ENCODE data around the gene ARF3. TPM values are rescaled to one million over a fixed set of nuclear protein-coding genes. Genes with fewer than 3 reads are reported as not detected.
A peak's percentile ranks its signal among the peaks of the same experiment; 100 is the strongest.

Gene ARF3
- total RNA-seq, 1 donor from 2014 or later, result 113 TPM

DNA sequence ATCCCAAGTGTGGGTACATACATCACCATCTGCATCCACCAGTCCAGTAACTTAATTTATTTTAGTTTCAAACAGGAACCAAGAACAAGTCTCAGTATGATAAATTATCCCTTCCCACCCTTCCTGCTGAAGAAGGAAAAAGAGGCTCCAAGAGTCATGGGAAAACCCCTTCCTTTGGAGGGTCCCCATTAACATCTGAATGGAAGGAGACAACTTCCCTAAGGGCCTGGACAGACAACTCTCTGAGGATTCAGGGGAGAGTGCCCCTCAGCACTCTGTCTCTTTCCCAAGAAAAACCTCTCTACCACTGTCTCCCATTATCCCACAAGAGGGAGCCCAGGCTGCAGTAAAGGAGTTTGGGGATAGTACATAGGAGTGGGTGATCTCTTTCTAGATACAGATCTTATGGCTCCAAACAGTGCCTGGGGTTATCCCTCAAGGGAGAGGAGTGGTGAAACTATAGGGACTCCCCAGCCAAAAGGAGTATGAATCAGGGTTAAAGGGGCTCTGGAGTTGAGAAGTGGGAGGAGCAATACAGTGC, 8.1 kb upstream of the ARF3 start:
- H3K27me3 Mint-ChIP-seq, result peaks cover 7% of the 10 kb centered on the region
- no peak for DNase-seq
- H3K9me3 Mint-ChIP-seq, result no peaks in the 10 kb centered on the region
- no peak overlapping the region for H3K27ac Mint-ChIP-seq
- POLR2A ChIA-PET, result no interaction called here
- no peaks in the 10 kb centered on the region for H3K36me3 Mint-ChIP-seq (ENCODE audit: low read depth)
- no peak for ATAC-seq (ENCODE audit: low read depth)
- TF ChIP-seq, protein P1, sequence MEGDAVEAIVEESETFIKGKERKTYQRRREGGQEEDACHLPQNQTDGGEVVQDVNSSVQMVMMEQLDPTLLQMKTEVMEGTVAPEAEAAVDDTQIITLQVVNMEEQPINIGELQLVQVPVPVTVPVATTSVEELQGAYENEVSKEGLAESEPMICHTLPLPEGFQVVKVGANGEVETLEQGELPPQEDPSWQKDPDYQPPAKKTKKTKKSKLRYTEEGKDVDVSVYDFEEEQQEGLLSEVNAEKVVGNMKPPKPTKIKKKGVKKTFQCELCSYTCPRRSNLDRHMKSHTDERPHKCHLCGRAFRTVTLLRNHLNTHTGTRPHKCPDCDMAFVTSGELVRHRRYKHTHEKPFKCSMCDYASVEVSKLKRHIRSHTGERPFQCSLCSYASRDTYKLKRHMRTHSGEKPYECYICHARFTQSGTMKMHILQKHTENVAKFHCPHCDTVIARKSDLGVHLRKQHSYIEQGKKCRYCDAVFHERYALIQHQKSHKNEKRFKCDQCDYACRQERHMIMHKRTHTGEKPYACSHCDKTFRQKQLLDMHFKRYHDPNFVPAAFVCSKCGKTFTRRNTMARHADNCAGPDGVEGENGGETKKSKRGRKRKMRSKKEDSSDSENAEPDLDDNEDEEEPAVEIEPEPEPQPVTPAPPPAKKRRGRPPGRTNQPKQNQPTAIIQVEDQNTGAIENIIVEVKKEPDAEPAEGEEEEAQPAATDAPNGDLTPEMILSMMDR (IDR thresholded peaks at IDR 0.05), result no peak
- no peak overlapping the region for H3K4me3 Mint-ChIP-seq
- CTCF ChIA-PET, result interaction anchor here (1.6 kb wide), 1 partner anchor 12 kb away, joined by 8 read pairs; the partner anchor contains the start of gene WNT1
- intact Hi-C loops (cut with micrococcal nuclease), result no loop called here
- peaks cover 21% of the 10 kb centered on the region for H3K4me1 Mint-ChIP-seq

DNA sequence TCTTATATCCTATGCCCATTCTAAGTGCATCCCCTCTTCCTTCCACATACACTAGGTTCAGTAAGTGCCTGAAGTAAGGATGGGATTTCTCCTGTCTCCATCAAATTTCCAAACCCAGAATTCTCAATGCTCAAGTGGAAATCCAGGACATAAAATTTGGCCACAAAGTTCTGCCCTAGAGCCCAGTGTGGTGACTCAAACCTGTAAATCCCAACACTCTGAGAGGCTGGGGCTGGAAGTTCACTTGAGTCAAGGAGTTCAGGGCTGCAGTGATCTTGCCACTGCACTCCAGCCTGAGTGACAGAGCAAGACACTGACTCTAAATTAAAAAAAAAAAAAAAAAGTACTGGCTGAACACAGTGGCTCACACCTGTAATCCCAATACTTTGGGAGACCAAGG, 4.5 kb upstream of the ARF3 start:
- CTCF ChIA-PET, result no interaction called here
- intact Hi-C loops (cut with micrococcal nuclease), result no loop called here

DNA sequence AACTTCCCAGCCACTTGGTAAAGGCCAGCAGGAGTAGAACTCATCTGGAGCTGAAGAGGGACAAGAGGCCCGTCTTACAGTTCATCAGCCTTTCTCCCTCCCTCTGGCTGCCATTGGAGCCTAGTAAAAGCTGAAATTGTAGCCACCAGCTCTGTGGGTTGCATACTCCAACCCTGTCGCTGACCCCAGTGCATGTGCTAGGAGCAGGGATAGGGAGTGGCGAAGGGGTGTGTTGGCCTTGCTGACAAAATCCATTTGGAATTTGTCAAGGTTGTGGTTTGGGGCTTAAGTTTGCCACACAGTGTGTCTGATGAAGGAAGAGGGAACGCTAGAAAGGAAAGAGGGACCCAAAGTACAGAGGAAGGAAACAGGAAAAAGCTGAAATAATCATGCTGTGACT, 4.0 kb upstream of the ARF3 start:
- no peak for DNase-seq
- Mint-ChIP-seq H3K27me3 (peaks cover 8% of the 10 kb centered on the region), H3K9me3 (no peaks in the 10 kb centered on the region), H3K27ac (no peak overlapping the region), H3K4me1 (peaks cover 20% of the 10 kb centered on the region), H3K4me3 (no peak overlapping the region), H3K36me3 (ENCODE audit: low read depth) (peaks cover 10% of the 10 kb centered on the region)
- no peak for ATAC-seq (ENCODE audit: low read depth)
- TF ChIP-seq, protein P1 (IDR thresholded peaks at IDR 0.05), result no peak
- intact Hi-C loops (cut with micrococcal nuclease), result no loop called here
- POLR2A ChIA-PET, result interaction anchor here (1.5 kb wide), 1 partner anchor 17 kb away, joined by 4 read pairs; the partner anchor contains the start of gene WNT1
- CTCF ChIA-PET, result no interaction called here

More for the DNA sequence above, 4.5 kb upstream of the ARF3 start:
- Mint-ChIP-seq H3K9me3 (no peaks in the 10 kb centered on the region), H3K27ac (no peak overlapping the region), H3K4me1 (peaks cover 17% of the 10 kb centered on the region), H3K27me3 (peaks cover 8% of the 10 kb centered on the region), H3K4me3 (no peak overlapping the region), H3K36me3 (ENCODE audit: low read depth) (peaks cover 6% of the 10 kb centered on the region)
- DNase-seq (no peak), ATAC-seq (ENCODE audit: low read depth) (no peak)
- TF ChIP-seq, protein P1 (IDR thresholded peaks at IDR 0.05), result no peak
- POLR2A ChIA-PET, result interaction anchor here (1.5 kb wide), 1 partner anchor 16 kb away, joined by 4 read pairs; the partner anchor contains the start of gene WNT1

DNA sequence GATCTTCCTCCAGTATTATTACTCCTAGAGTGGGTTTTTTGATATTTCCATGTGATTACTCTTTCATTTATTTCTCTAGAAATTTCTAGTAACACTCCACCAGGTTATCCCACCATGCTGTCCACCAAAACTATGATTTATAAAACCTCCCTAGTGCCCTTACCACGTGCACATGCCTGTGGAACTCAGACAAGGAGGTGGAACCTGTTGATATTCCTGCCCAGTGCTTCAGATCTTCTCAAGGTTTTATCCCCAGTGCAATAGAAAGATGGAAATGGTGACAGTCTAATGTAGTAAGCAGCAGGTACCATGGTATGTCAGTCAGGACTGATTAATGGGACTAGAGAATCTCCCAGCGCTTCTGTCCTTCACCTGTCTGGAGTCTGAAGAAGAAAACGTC, 3.5 kb upstream of the ARF3 start:
- ChIA-PET POLR2A (interaction anchor here (1.5 kb wide), 1 partner anchor 17 kb away, joined by 4 read pairs; the partner anchor contains the start of gene WNT1), CTCF (no interaction called here)
- peaks cover 25% of the 10 kb centered on the region for H3K4me1 Mint-ChIP-seq
- TF ChIP-seq, protein P1 (IDR thresholded peaks at IDR 0.05), result no peak
- no peak overlapping the region for H3K27ac Mint-ChIP-seq
- DNase-seq (no peak), ATAC-seq (ENCODE audit: low read depth) (no peak)
- peaks cover 12% of the 10 kb centered on the region for H3K36me3 Mint-ChIP-seq (ENCODE audit: low read depth)
- H3K4me3 Mint-ChIP-seq, result no peak overlapping the region
- peaks cover 8% of the 10 kb centered on the region for H3K27me3 Mint-ChIP-seq
- intact Hi-C loops (cut with micrococcal nuclease), result no loop called here
- H3K9me3 Mint-ChIP-seq, result no peaks in the 10 kb centered on the region

DNA sequence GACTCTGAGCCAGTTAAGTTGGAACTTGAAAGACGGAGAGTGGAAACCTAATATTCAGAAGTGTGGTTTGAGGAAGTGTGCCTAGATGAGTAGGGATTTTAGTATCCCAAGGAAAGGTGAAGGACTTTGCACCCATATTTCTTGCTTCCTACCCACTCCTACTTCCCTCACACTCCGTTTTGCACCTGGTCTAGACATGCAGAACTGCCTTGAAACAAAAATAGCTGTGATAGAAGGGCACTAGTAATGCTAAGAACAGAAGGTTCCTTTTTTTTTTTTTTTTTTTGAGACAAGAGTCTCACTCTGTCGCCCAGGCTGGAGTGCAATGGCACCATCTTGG, 732 bp upstream of the ARF3 start:
- Mint-ChIP-seq H3K9me3 (no peaks in the 10 kb centered on the region), H3K4me1 (peaks cover 41% of the 10 kb centered on the region), H3K27me3 (peaks cover 8% of the 10 kb centered on the region), H3K36me3 (ENCODE audit: low read depth) (peaks cover 18% of the 10 kb centered on the region), H3K27ac (peak overlapping the region; percentile 91), H3K4me3 (peak overlapping the region; percentile 99)
- TF ChIP-seq, protein P1 (IDR thresholded peaks at IDR 0.05), result no peak
- intact Hi-C loops (cut with micrococcal nuclease), result loop anchor here (10.0 kb wide), 1 partner anchor 243 kb away; the partner anchor contains the start of gene CCNT1
- POLR2A ChIA-PET, result interaction anchor here (0.8 to 3.7 kb wide), 12 partner anchors 9 to 173 kb away, joined by 3 to 31 read pairs (median 6); partner anchors contain the start of genes DDX23, FKBP11, WNT1 and WNT10B
- ATAC-seq (ENCODE audit: low read depth) (no peak), DNase-seq (no peak)
- CTCF ChIA-PET, result interaction anchor here (0.8 to 2.8 kb wide), 6 partner anchors 11 to 62 kb away, joined by 3 to 13 read pairs (median 10); partner anchors contain the start of gene WNT1

Data from activated B cell treated with CpG ODN at 0.5 μM for 24 hours (primary cell).